Endodermal cell (in vitro differentiated cells): ENCODE measurements around the gene OR4D5. TPM values are rescaled to one million over a fixed set of nuclear protein-coding genes. Genes with fewer than 3 reads are reported as not detected.

Experiments used
- DNase-seq: peaks from one replicate; pipeline ENCODE4 v3.0.0-alpha.2; 2017
- H3K27ac ChIP-seq: 2 replicates; pipeline ENCODE4 v1.5.1; 2013; ENCODE audit warnings: mild to moderate bottlenecking, low read depth, low read length, moderate library complexity
- H3K27me3 ChIP-seq: 2 replicates; pipeline ENCODE4 v1.6.1; 2013; ENCODE audit warnings: mild to moderate bottlenecking, low read length, moderate library complexity; ENCODE audit not compliant: insufficient read depth, control insufficient read depth, poor library complexity, severe bottlenecking
- H3K36me3 ChIP-seq: 2 replicates; pipeline ENCODE4 v1.7.0; 2013; ENCODE audit warnings: mild to moderate bottlenecking, low read length, moderate library complexity; ENCODE audit not compliant: control insufficient read depth, insufficient read depth
- H3K4me1 ChIP-seq: one replicate; pipeline ENCODE4 v1.7.0; 2013; ENCODE audit warnings: low read length; ENCODE audit not compliant: control insufficient read depth, insufficient read depth
- H3K4me3 ChIP-seq: 2 replicates; pipeline ENCODE4 v1.5.1; 2013; ENCODE audit warnings: mild to moderate bottlenecking, low read length, moderate library complexity
- H3K9ac ChIP-seq: 2 replicates; pipeline ENCODE4 v1.6.1; 2013; ENCODE audit warnings: mild to moderate bottlenecking, low read length, moderate library complexity; ENCODE audit not compliant: poor library complexity, severe bottlenecking; ENCODE audit errors: extremely low read depth
- H3K9me3 ChIP-seq: 2 replicates; pipeline ENCODE4 v1.6.1; 2013; ENCODE audit warnings: mild to moderate bottlenecking, low read length, moderate library complexity; ENCODE audit not compliant: control insufficient read depth
- H3K27ac Mint-ChIP-seq: 2 replicates; pipeline ENCODE4 v1.8.0; 2020; ENCODE audit warnings: mixed read lengths
- H3K27me3 Mint-ChIP-seq: 2 replicates; pipeline ENCODE4 v1.8.0; 2021; ENCODE audit warnings: mild to moderate bottlenecking, mixed read lengths; ENCODE audit not compliant: insufficient read depth
- H3K36me3 Mint-ChIP-seq: 2 replicates; pipeline ENCODE4 v1.8.0; 2020; ENCODE audit warnings: low read depth, mixed read lengths
- H3K4me1 Mint-ChIP-seq: 2 replicates; pipeline ENCODE4 v1.8.0; 2020; ENCODE audit warnings: mixed read lengths
- H3K4me3 Mint-ChIP-seq: 2 replicates; pipeline ENCODE4 v1.8.0; 2020; ENCODE audit warnings: mild to moderate bottlenecking, moderate library complexity, mixed read lengths
- H3K9me3 Mint-ChIP-seq: 2 replicates; pipeline ENCODE4 v1.8.0; 2020; ENCODE audit warnings: mild to moderate bottlenecking, mixed read lengths
- CTCF ChIP-seq: fragments of 200-600 bp; sonication (generic); conservative IDR thresholded peaks from 2 replicates; pipeline ENCODE4 v1.5.0; 2021; ENCODE audit warnings: antibody characterized with exemption, mild to moderate bottlenecking
- WGBS, 2 experiments: methylation state at CpG; one replicate each; pipeline versions ENCODE4 v1.1.5 to v1.1.7; 2013; ENCODE audit warnings: missing lambda C conversion rate in 2 of 2, mixed read lengths in 1 of 2; ENCODE audit not compliant: insufficient coverage in 1 of 2, insufficient read length in 1 of 2; 5-methylcytosine and 5-hydroxymethylcytosine counted together
- total RNA-seq, 2 donors: library from RNA; stranded (reverse); fragmentation: NEBNext Ultra II Directional in 1 of 2; extraction: Animal tissue kit (Norgen Biotek cat#: 25700) in 1 of 2; gene quantifications; 2 replicates in 1 of 2; 3 replicates in 1 of 2; pipeline ENCODE4 v1.2.1, GENCODE V29; 2021

Gene OR4D5
- total RNA-seq, 2 donors from 2014 or later, result 0.24 TPM; not detected in 1

GRCh38 chr11:123901867-123902266 is 37.5 kb upstream of the OR4D5 start, which contains the start of gene OR8D4:
TSS of gene OR8D4 (plus strand) at chr11:123902167. CDS start at chr11:123906432, 4,265 bp downstream.
- no peak within 1 kb of the TSS for H3K9ac ChIP-seq
- 91 to 100% methylated on average over 1 of the region's 1 CpG for WGBS, 2 experiments
- DNase-seq, result no peak
- H3K36me3 ChIP-seq, result no peaks in the 10 kb centered on the region
- Mint-ChIP-seq H3K27ac (no peak within 1 kb of the TSS), H3K4me1 (peaks cover 25% of the 10 kb centered on the region), H3K9me3 (no peaks in the 10 kb centered on the region), H3K36me3 (no peaks in the 10 kb centered on the region), H3K27me3 (no peaks in the 10 kb centered on the region), H3K4me3 (no peak within 1 kb of the TSS)
- no peak within 1 kb of the TSS for H3K27ac ChIP-seq
- no peaks in the 10 kb centered on the region for H3K4me1 ChIP-seq
- TF ChIP-seq CTCF, result no peak
- H3K4me3 ChIP-seq, result no peak within 1 kb of the TSS
- H3K27me3 ChIP-seq, result no peaks in the 10 kb centered on the region
- no peaks in the 10 kb centered on the region for H3K9me3 ChIP-seq

- Histone ChIP-seq H3K4me1 (no peaks in the 10 kb centered on the region), H3K27me3 (no peaks in the 10 kb centered on the region), H3K9ac (no peak overlapping the region), H3K27ac (no peak overlapping the region), H3K36me3 (no peaks in the 10 kb centered on the region), H3K4me3 (no peak overlapping the region), H3K9me3 (no peaks in the 10 kb centered on the region)
- H3K27ac Mint-ChIP-seq, result no peak overlapping the region
- no peak for TF ChIP-seq CTCF
- no peaks in the 10 kb centered on the region for H3K36me3 Mint-ChIP-seq
- no peaks in the 10 kb centered on the region for H3K27me3 Mint-ChIP-seq
- no peak overlapping the region for H3K4me3 Mint-ChIP-seq
- H3K9me3 Mint-ChIP-seq, result no peaks in the 10 kb centered on the region
- peaks cover 27% of the 10 kb centered on the region for H3K4me1 Mint-ChIP-seq
- no peak for DNase-seq
- 96 to 100% methylated on average over 1 to 2 of the region's 2 CpGs for WGBS, 2 experiments
Measured at GRCh38 chr11:123903932-123904331, 35.5 kb upstream of the OR4D5 start.

GRCh38 chr11:123904932-123905331 is 34.5 kb upstream of the OR4D5 start:
- H3K9me3 ChIP-seq, result no peaks in the 10 kb centered on the region
- peak; percentile 22 for DNase-seq
- H3K27ac ChIP-seq, result no peak overlapping the region
- no peak for TF ChIP-seq CTCF
- no peaks in the 10 kb centered on the region for H3K36me3 ChIP-seq
- Mint-ChIP-seq H3K4me1 (peaks cover 21% of the 10 kb centered on the region), H3K9me3 (no peaks in the 10 kb centered on the region), H3K27ac (no peak overlapping the region), H3K27me3 (no peaks in the 10 kb centered on the region), H3K4me3 (no peak overlapping the region), H3K36me3 (no peaks in the 10 kb centered on the region)
- no peaks in the 10 kb centered on the region for H3K4me1 ChIP-seq
- no peaks in the 10 kb centered on the region for H3K27me3 ChIP-seq
- H3K4me3 ChIP-seq, result no peak overlapping the region
- 83 to 97% methylated on average over 2 of the region's 3 CpGs for WGBS, 2 experiments
- H3K9ac ChIP-seq, result no peak overlapping the region
